Fibroblast of villous mesenchyme (primary cell): Measurements from ENCODE around the gene RNF11. TPM values are rescaled to one million over a fixed set of nuclear protein-coding genes. Genes with fewer than 3 reads are reported as not detected.

Source experiments
- DNase-seq: peaks from one replicate; pipeline ENCODE4 v3.0.0-alpha.2; 2010; ENCODE audit warnings: low read depth
- H3K4me3 ChIP-seq: 2 replicates; pipeline ENCODE4 v1.5.1; 2011; ENCODE audit warnings: low read depth, mild to moderate bottlenecking, low read length
- total RNA-seq: library from RNA; depleted of rRNA; stranded (reverse); fragments of >200 nt; gene quantifications from 2 replicates; pipeline ENCODE4 v1.2.3, GENCODE V29; 2012
- TF ChIP-seq, protein P1 (sequence below): IDR thresholded peaks from 2 replicates; pipeline ENCODE4 v1.5.1; 2012; ENCODE audit warnings: low read depth, mild to moderate bottlenecking, low read length; ENCODE audit not compliant: insufficient read depth

The RNF11 gene
- total RNA-seq, 1 donor, result 130 TPM

DNA sequence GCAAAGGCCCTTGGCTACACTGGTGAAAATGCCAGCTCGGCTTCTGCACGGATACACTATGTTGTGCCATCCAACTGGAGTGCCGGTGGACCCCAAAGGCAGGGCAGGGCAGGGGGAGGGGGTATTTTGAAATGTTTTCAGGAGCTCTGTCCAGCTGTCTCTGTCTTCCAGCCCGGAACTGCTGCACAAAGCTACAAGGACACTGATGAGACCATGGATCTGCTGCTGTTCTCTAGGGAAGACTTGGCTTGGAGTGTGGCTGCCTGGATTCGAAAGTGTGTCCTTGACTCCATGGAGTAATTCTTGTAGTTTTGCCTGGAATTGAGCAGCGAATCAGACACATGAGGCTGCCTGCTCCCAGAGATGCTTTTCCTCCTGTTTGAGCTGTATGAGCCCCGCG lies 51.9 kb downstream of the RNF11 start:
- H3K4me3 ChIP-seq, result no peak overlapping the region
- TF ChIP-seq, protein P1, sequence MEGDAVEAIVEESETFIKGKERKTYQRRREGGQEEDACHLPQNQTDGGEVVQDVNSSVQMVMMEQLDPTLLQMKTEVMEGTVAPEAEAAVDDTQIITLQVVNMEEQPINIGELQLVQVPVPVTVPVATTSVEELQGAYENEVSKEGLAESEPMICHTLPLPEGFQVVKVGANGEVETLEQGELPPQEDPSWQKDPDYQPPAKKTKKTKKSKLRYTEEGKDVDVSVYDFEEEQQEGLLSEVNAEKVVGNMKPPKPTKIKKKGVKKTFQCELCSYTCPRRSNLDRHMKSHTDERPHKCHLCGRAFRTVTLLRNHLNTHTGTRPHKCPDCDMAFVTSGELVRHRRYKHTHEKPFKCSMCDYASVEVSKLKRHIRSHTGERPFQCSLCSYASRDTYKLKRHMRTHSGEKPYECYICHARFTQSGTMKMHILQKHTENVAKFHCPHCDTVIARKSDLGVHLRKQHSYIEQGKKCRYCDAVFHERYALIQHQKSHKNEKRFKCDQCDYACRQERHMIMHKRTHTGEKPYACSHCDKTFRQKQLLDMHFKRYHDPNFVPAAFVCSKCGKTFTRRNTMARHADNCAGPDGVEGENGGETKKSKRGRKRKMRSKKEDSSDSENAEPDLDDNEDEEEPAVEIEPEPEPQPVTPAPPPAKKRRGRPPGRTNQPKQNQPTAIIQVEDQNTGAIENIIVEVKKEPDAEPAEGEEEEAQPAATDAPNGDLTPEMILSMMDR, result no peak
- DNase-seq, result no peak

DNA sequence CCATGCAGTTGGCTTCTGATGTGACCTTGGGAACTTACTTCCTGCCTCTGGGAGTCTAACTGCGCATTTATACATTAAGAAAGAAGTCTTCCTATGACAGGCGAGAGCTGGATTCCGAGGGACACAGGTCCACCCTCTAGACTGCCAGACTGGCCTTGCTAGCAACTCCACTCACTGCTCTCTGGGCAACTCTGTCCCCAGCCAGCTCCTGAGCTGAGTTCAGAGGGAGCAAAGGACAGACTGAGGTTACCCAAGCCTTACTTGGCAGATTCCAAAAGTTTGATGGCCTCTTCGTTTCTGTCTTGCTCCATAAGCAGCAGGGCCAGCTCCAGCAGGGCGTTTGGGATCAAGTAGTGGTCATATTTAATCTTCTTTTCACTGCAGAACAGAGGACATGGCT lies 52.5 kb downstream of the RNF11 start:
- no peak overlapping the region for H3K4me3 ChIP-seq
- TF ChIP-seq, protein P1, result no peak

DNA sequence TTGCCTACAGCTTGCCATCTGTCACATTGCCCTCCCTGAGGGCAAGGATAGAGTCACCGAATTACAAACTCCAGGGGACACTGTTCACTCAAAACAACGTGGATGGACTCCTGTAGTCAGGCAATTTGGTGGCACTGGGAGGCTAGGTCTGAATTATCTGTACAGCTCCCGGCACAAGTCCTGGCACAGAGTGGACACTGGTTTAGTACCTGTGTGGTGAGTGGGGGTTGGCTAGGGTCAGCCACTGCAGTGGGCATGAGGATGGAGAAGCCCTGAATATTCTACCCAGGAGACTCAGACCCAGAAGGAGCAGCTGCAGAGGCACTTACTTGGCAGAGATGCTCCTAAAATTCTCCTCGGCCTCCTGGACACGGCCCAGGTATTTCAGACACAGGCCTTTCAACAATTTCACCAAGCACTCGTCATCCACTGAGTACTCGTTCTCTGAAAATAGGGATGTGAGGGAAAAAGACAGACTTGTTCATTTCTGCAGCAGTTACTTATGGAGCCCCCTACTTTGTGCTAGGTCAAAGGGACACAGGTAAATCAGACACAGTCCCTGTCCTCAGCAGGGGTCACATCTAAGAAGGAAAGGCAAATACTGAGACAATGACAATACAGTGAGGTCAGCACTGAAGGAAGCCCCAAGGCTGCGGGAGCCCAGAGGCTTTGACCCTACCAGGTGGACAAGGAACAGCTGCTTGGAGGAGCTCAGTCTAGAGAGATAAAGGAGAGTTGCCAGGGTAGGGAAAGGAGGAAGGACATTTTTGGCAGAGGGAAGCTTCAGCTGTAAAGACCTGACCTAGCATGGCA lies 53.8 kb downstream of the RNF11 start:
- H3K4me3 ChIP-seq, result no peak overlapping the region
- TF ChIP-seq, protein P1, result no peak
- no peak for DNase-seq

More for the DNA sequence above, 52.5 kb downstream of the RNF11 start:
- no peak for DNase-seq

DNA sequence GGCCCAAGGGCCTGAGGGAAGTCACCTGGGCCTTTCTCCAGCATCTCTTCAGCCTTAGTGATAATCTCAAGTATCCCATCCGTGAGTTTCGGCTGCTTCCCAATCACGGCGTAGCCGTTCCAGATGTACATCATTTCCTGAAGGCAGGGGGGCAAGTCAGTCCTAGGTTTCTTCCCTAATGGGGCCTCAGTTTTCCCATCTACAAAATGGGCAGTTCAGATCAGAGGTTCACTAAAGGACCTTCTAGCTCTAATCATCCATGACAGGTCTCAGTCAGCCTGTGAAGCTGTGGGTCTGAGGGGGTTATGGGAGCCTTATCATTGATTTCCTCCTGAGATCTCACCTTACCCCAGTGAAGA lies 54.4 kb downstream of the RNF11 start:
- TF ChIP-seq, protein P1, result no peak
- DNase-seq, result no peak
- no peak overlapping the region for H3K4me3 ChIP-seq

DNA sequence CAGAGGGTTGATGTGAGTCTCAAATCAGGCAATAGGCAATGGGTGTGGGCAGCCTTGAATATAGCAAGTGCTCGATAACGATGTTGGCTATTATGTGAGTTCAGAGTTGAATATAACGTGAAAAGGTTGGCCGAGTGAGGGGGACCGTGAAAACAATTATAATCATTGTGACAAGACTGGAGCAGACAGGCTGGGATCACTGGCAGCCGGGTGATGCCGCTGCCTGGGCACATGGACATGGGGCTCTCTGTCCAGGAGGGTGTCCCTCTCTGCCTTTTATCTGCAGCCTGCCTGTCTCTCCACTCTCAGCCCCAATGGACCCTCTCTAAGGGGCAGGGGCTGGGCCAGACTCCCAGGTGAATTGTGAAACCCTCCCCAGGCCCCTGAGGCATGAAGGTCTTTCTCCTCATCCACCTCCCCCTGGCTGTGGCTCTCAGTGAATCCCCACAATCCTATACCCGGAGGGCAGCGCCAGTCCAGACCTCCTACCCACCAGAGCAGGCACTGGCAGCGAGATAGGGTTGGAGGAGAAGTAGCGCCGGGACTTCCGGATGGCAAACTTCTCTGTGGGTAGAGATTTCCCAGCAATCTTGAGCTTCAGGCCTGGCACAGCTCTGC lies 57.9 kb downstream of the RNF11 start:
- TF ChIP-seq, protein P1, result no peak
- H3K4me3 ChIP-seq, result no peak overlapping the region
- DNase-seq, result no peak

DNA sequence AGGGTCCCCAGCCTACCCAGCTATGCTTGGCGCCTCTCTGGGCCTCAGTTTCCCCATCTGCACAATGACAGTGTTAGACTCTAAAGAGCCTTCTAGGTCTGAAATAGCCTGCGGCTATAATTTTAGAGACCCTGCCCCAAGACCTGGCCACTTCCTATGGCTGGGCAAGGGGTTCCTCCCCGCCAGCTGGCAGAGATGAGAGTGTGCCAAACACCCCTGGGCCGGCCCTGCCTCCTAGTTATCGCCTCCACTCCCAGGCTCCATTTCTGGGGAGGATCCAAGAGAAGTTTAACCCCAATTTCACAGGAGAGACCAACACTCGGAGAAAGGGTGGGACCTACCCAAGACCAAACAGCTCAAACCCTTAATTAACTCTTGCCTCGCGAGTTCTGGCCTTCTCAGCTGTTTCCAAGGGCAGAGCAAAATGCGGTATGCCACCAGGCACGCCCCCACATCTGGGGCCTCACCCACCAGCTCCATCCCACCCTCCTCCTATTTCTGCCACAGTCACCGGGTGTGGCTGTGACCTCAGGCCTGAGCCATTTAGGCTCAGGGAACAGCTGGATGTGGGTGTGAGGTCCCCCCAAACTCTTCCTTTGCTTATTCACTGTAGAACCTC lies 58.6 kb downstream of the RNF11 start:
- TF ChIP-seq, protein P1, result no peak
- no peak overlapping the region for H3K4me3 ChIP-seq
- no peak for DNase-seq
